NCI-H1048 (cell line): Measurements from ENCODE around the gene MS4A10.
"Not testable (repeated sequence)": the region's sequence is repeated elsewhere in the genome, so short reads cannot be mapped to it uniquely, and the experiment has no call there.

Source experiments
- DNase-seq: peaks from one replicate; lab custom pipeline; 2025; lab: John Stamatoyannopoulos, UW

The MS4A10 gene

DNA sequence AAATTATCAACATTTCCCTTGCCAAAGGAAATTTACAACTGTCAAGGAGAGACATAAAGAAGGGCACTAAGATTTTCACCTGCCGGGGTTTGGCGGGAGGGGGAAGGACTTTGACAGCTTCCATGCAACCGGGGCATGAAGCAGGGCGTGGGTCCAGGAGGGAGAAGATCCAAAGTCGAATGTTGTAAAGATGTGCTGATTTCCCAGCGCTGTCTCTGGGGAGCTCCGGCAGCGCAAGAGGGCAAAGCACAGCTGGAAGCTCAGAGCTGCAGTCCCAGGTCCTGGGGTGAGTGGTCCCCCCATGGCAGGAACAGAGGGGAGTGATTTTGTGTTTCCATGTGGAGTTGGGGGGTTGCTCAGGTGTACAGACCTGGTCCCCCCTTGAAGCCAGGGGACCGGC is at the start of gene MS4A10:
TSS of gene MS4A10 (plus strand) at position 198 of the 400 bp plus-strand sequence. CDS start 5,003 bp downstream, outside the sequence.
- DNase-seq, result no peak

DNA sequence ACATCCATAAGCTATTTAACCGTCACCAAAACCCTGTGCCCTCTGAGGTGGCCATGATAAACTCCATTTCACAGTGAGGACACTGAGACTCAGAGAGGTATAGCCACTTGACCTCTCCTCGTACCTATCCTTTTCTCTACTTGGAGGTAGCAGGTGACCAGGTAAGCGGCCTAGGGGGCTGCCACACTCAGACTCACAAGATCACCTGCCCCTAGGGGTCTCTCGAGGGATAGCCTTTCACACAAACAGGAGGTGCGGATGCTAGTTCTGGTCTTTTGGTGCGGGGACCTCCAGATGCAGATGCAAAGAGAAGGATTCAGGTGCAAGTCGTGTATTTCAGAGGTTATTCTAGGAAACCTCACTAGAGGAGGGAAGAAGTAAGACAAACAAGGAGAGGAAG is 46.0 kb upstream of the MS4A10 start:
- no peak for DNase-seq

DNA sequence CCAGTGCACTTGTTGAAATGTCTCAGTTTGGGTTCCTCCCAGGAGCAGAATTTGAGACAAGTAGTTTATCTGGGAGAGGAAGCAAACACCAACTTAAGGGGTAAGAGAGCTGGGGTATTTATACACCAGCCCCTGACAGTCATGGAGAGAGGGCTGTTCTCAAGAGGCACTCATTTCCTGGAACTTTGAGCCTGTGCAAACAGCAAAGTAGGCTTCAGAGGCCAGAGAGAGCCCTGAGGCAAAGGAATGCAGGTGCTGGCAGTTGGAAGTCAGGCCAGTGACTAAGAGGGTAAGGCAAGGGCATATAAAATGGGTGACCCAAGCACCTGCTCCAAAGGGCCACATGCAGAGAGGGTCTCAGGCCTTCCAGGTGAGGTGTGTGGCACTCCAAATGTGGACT is 44.6 kb upstream of the MS4A10 start:
- DNase-seq, result no peak

DNA sequence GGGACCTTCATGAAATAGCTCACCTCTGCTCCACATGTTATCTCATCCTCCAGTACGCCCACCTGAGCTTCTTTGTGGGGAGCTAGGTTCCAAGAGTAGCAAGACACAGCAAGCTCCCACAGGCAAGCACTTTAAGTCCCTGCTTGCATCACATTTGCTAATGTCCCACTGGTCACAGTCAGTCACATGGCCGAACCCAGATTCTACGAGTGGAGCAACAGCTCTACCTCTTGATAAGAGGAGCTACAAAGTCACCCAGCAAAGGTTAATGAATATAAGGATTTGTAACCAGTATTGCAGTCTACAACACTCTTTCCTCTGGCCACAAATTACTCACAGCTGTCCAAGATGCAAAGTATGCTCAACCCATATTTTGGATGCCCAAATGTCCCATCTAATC is 43.7 kb upstream of the MS4A10 start:
- DNase-seq, result no peak

DNA sequence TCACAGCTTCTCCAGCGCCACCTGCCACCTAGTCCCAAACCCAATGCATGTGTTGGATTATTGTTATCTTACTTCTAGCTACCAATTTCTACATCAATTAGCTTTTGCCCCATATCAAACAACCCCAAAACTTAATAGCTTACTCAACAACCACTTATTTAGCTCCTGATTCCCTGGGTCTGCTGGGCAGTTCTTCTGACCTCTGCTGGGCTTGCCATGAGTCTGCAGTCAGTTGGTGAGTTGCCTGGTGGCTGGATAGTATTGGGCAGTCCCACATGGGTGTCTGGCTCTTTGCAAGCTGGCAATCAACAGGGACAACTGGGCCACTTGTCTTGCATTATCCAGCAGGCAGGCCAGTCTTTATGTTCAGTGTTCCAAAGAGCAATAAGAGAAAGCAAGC is 42.1 kb upstream of the MS4A10 start:
- no peak for DNase-seq

DNA sequence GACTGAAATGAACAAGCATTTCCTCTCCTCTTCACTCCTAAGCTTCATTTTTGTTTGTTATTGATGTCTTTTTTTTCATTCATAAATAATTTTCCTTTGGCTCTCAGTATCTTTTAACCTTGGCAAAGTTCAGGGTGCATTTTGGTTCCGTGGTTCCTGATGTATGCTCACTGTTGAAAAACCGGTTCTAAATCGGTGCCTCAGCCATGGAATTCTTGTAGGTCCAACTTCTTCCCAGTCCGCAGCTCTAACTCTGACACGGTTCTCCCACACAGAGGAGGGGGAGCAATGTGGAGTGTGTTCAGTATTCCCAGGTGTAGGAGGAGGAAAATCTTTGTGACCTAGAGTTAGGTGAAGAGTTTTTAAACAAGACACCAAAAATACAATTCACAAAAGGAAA is 41.0 kb upstream of the MS4A10 start:
- DNase-seq, result no peak

DNA sequence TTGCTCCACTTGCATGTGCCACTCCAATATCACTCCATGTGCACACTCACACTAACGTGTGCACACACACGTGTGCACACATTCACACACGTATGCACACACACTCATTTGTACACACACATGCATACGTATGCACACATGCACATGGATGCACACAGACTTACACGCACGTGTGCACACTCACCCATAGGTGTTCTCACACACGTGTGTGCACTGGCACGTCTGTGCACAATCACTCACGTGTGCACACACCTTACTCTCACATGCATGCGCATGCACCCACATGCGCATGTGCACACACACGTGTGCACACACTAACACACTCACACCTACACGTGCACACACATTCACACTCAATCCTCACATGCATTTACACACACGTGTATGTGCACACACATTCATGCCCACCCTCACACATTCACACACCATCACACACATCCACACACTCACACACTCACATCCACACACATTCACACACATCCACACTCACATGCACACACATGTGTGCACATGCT is 37.7 kb upstream of the MS4A10 start:
- DNase-seq, result no peak

DNA sequence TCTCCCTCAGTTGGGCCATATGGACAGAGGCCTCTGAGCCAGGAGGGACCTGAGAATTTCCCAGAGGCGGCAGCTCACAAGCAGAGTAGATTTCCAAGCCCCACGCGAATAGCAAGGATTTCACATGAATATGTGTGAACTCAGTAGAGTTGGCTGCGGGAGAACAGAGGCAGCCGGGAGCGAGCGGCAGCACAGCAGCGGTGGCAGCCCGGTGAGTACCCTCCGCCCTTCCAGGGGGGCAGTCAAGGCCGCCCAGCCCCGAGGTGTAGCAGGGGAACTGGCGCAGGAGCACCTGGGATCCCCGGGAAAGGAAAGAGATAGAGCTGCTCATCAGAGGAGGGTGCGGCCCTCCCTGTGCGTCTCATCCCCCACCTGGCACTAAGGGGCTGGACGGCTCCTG is 36.9 kb upstream of the MS4A10 start:
- no peak for DNase-seq

DNA sequence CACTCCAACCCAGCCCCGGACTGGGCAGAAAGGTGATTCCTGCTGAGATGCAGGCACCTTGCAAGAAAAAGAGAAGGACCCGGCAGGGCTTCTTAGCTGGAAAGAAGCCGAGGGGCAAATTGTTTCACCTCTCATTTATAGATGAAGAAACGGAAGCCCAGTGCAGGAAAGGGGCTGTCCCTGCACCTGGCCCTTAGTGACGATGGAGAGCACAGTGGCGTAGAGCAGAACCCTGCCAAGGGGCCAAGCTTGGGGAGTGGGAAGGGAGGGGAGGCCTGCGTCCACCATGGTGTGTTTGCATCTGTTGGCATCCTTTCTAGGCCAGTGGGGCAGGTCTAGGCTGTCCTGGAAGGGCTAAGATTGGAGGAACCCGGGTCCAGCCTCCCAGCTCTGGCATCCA is 36.3 kb upstream of the MS4A10 start:
- DNase-seq, result no peak

DNA sequence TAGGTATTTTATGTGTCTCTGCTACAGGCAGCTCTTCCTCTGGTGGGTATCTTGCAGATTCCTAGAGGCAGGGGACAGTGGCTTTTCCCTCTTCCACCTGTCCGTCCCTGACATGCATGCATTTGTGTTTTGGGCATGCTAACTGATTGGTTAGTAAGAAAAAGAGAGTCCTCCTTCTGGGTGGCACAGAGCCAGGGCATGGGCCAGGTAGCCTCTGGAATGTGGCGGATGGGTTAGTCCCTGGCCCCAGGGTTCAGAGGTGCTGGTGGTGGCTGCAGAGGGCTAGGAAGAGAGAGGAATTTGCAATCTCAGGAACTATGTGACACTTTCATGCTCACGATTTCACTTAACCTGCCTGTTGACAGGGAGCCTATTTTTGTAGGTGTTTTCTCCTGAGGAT is 34.2 kb upstream of the MS4A10 start:
- DNase-seq, result no peak

DNA sequence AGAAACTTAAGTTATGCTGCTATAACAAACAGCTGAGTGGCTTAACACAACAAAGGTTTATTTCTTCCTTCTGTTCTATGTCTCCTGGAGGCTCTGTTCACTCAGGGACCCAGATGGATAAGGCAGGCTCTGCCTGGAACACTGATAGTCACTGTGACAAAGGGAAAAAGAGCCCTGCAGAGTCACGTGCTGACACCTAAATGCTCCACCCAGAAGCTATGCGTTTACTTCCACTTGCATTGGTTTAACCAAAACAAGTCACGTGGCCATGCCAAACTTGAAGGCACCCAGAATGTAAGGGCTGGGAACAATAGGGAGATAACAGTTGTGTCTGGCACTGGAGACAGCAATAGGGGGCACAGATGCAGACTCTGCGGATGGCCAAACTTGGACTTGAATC is 31.8 kb upstream of the MS4A10 start:
- no peak for DNase-seq

DNA sequence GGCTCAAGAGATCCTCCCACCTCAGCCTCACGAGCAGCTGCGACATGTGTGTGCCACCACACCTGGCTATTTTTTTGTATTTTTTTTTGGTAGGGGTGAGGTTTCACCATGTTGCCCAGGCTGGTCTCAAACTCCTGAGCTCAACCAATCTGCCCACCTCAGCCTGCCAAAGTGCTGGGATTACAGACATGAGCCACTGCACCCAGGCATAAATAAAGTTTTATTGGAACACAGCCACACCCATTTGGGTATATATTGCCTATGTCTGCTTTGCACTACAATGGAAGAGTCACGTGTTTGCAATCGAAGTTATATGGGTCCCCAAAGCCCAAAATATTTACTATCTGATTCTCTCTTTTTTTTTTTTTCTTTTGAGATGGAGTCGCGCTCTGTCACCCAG is 30.2 kb upstream of the MS4A10 start:
- DNase-seq, result no peak

DNA sequence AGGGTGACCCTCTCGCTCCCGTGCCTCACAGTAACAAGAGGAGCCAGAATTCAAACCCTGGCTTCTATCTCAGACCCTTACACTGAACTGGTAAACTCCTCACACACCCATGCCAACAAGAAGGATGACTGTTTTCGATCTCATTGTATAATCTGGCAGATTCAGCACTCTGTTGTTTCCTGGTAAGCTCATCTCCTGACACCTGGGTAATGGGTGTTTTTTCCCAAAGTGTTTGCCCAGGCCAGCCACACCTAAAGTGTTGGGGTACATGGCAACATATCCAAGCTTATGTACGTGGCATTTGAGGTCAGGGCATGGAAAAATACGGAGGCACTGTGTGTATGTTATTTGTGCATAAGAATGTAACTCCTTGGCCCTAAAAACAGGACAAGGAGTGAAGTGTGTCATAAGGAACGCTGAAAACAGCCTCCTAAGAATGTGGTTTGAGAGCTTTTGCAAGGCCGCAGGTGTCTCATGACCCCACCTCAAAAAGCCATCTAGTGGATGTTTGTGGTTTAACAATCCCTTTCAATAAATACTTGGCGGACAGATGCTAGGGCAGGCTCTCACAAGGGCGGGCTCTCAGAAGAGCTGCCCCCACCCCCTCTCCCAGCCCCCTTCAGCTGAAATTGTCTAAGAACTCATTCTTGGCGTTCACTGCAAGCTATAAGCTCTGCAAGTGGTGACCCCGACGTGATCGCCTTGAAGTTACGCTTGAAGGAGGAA is 28.7 kb upstream of the MS4A10 start, which contains the start of gene MS4A15:
TSS of gene MS4A15 (plus strand) at position 561 of the 726 bp plus-strand sequence. CDS start 6,867 bp downstream, outside the sequence.
- DNase-seq, result no peak

DNA sequence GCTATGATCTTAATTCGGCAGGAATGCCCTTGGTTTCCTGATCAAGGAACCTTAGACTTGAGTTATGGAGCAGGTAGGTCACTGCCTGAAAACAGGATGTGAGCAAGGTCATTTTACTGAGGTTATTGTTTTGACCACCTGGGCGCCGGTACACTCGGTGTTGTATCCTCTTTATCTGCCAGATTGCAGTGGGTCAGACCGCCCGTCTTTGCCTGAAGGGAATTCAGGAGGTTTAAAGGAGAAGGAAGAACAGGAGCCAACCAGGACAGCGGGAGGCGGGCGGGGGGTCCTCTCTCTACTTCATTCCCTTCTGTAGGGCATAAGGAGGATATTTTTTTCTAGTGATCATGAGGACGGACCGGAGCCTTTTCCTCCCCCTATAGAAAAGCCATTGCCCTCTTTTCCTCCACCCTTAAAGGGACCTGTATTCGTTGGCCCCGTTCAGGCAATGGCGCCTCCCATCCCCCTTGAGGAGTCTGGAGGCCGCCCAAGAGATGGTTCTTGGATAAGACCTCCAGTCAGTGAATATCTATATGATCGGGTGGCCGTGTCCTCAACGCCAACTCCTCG is 27.8 kb upstream of the MS4A10 start:
- DNase-seq, result no peak

DNA sequence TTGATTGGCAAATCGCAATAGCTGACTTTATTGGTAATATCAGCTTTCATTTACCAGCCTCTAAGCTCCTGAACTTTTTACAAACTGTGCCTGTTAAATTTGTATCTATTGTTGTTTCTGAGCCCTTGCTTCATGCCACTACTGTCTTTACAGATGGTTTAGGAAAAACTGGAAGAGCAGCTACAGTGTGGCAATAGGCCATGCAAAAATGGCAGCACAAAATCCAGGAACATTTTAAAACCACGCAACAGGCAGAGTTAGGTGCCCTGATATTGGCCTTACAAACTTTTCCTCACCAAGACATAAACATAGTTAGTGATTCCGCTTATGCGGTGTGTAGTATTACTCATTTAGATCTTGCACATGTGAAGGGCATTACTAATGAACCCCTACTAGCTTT is 26.5 kb upstream of the MS4A10 start:
- not testable (repeated sequence) for DNase-seq

DNA sequence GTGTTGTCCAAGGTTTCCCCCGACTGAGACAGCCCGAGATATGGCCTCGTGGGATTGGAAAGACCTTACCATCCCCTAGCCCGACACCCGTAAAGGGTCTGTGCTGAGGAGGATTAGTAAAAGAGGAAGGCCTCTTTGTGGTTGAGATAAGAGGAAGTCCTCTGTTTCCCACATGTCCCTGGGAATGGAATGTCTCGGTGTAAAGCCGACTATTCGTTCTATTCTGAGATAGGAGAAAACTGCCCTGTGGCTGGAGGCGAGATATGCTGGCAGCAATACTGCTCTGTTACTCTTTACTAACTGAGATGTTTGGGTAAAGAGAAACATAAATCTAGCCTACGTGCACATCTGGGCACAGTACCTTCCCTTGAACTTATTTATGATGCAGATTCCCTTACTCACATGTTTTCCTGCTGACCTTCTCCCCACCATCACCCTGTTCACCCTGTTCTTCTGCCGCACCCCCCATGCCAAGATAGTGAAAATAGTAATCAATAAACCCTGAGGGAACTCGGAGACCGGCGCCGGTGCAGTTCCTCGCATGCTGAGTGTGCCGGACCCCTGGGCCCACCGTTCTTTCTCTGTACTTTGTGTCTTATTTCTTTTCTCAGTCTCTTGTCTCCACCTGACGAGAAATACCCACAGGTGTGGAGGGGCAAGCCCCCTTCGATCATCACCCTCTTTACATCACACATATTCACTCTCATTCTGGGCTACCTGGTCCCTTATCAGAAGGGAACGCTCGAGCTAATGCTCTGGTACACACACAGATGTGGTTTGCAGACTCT is 25.5 kb upstream of the MS4A10 start:
- DNase-seq, result not testable (repeated sequence)

DNA sequence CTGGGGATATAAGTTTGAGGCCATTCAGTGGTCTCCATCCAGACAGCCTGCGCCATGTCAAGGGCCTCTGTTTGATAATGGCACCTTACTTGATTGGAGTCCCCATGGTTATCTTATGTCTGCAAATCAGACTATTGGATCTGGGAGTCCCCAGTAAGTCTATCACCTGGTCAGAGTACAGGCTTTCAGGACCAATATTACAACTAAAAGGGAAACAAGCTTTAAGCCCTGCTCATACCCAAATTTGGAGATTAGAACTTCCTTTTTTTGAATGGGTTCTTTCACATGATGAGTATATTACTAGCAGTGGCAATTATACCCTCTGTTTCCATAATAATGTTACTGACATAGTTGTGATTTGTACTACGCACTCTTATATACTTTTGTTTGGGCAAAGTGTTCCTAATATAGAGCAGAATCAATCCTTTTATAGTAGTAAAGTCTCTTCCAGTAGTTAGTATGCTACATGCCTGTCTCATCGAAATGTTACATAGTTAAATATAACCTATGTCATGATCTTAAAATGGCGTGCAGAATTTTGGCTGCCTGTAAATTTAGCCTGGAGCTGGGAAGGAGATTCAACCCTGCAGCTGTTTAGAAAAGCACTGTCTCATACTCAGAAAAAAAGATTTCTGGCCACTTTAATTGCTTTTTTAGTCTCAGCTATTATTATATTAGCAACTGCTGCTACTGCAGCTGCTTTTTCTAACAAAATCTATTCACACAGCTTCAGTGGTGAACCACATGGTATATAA is 23.5 kb upstream of the MS4A10 start:
- no peak for DNase-seq

DNA sequence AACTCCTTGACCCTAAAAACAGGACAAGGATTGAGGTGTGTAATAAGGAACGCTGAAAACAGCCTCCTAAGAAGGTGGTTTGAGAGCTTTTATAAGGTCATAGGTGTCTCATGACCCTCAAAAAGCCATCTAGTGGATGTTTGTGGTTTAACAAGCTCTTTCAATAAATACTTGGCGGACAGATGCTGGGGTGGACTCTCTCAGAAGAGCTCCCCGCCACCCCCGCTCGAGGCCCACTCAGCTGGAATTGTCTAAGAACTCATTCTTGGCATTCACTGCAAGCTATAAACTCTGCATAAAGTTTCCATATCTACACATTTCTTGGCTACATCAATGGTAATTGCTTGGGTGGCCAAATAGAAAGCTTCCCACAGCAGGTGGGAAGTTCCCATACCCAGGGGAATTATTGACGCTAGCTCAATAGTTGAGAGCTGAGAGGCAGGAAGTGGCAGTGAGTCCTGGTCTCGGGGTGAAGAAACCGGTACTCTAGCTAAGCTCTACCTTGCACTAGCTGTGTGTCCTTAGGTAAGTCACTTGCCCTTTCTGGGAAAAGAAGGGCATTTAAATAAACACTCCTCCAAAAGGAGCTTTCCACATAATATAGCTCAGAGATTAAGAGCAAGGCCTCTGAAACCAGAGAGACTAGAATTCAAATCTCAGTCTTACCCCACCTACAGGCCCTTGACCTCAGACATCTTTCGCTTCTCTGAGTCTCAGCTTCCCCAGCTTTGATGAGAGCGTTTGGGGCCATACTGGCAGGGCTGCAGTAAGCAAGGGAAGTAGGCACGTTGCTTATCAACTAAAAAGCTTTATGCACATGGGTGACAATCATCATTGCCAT is 22.1 kb upstream of the MS4A10 start:
- DNase-seq, result no peak

DNA sequence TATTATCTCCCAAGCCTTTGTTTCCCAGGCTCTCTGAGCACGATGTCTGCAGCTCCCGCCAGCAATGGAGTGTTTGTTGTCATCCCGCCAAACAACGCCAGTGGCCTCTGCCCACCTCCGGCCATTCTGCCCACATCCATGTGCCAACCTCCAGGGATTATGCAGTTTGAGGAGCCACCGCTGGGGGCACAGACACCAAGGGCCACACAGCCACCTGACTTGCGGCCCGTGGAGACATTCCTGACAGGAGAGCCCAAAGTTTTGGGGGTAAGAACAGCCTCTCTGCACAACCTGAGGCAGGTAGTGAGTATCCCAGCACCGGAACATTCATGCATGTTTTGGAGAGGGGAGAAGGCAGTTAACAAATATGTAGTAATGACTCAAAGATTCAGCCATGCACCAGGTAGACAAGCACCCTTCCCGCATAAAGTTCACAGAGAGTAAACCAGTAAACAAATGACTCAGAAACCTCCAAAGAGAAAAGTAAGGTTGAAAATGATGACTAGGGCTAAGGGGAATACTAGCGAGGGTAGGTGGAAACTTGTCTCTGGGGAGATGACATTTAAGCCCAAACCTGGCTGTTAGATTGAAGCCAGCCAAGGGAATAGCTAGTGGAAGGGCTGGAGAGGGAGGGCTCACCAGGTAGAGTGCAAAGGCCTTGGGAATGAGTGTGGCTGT is 21.3 kb upstream of the MS4A10 start:
- no peak for DNase-seq

DNA sequence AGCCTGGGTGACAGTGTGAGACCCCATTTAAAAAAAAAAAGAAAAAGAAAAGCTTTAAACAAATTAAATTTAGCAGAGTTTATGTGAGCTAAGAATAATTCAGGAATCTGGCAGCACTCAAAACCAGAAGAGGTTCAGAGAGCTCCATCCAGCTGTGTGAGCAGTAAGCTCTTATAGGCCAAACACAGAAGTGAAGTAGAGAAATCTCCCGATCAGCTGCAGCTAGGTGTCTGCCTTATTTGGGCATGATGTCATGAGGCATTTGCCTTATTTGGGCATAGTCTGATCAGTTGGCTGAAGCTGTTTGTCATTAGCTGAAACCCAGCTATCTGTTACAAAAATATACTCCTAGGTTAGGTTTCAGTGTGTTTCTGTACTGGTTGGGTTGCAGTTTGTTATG is 20.3 kb upstream of the MS4A10 start:
- no peak for DNase-seq

DNA sequence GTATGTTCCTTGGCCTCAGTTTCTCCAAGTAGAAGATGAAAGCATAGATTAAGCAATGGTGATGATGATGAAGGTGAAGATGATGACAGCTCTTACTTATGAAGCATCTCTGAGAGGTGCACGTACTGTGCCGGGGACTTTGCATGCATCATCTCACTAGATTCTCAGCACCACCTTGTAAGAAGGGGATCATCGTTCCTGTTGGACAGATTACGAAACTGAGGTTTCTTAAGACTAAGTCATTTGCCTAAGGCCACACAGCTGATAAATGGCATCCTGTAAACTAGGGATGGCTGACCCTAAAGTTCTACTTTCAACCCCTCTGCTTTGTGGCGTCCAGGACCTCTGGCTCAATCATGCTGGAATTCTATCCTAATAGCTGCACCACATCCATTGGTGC is 19.8 kb upstream of the MS4A10 start:
- no peak for DNase-seq
